ENCODE results near the gene KLHL35.
A peak's percentile ranks its signal among the peaks of the same experiment; 100 is the strongest.

KLHL35 gene

GRCh38 chr11:75440960-75441803 lies 8.2 kb upstream of the KLHL35 start:
- DNase-seq = no peak

GRCh38 chr11:75439495-75440120 lies 6.6 kb upstream of the KLHL35 start:
- DNase-seq = no peak

GRCh38 chr11:75439026-75439425 lies 6.0 kb upstream of the KLHL35 start:
- DNase-seq = no peak

DNA sequence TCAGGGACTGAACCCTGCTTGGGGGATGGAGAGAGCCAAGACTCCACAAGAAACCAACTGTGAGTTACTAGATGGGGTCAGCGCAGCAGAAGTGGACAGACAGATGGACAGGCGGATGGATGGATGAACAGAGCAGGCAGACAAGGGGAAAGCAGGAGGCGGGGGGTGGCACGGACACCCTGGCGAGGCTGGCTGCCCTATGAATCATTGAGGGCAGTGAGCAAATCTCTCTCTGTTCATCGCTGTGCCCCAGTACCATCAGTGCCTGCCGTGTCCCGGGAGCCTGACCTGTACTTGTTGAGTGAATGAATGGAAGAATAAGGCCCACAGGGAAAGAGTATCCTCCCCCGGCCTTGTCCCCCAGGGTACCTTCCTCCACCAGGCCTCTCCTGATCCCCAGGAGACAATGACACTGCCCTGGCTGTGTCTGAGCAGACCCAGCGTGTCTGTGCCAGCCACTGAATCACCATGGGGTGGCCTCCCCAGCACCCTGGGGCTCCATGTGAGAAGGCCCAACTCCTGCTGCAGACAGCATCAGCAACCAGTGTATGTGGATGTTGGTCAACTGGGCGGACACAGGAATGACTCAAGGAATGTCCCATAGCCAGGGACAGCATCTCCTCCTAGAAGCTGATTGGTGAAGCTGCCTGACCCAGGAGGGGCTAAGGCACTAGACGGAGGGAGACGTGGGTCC lies 5.1 kb upstream of the KLHL35 start:
- no peak for DNase-seq

- DNase-seq = no peak
Observed at GRCh38 chr11:75436806-75437205, 3.8 kb upstream of the KLHL35 start.

- DNase-seq = peak; percentile 61
Observed at GRCh38 chr11:75435571-75435925, 2.5 kb upstream of the KLHL35 start.

GRCh38 chr11:75434886-75435570 lies 2.0 kb upstream of the KLHL35 start:
- DNase-seq = no peak

DNA sequence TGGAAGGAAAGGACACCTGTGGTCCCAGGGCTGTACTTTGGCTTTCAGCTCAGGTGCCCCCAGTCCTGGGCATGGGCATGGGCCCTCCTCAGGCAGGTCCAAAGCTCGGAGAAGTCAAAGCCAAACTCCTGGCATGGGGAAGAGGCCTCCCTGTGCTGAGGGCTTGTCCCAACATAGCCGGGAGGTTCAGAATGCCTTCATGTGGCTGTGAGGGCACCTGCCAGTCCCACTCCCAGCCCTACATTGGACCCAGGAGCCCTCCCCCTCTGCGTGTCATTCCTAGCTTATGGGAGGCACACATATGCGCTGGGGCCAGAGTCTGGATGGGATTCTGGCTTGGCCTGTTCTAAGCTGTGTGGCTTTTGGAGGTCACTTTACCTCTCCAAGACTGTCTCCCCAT lies 1.0 kb upstream of the KLHL35 start:
- DNase-seq = no peak

GRCh38 chr11:75433443-75433842 lies 440 bp upstream of the KLHL35 start:
- no peak for DNase-seq

GRCh38 chr11:75431533-75432525 lies 1.2 kb downstream of the KLHL35 start:
- DNase-seq = no peak

GRCh38 chr11:75430714-75431532 lies 2.1 kb downstream of the KLHL35 start:
- DNase-seq = peak; percentile 58

DNA sequence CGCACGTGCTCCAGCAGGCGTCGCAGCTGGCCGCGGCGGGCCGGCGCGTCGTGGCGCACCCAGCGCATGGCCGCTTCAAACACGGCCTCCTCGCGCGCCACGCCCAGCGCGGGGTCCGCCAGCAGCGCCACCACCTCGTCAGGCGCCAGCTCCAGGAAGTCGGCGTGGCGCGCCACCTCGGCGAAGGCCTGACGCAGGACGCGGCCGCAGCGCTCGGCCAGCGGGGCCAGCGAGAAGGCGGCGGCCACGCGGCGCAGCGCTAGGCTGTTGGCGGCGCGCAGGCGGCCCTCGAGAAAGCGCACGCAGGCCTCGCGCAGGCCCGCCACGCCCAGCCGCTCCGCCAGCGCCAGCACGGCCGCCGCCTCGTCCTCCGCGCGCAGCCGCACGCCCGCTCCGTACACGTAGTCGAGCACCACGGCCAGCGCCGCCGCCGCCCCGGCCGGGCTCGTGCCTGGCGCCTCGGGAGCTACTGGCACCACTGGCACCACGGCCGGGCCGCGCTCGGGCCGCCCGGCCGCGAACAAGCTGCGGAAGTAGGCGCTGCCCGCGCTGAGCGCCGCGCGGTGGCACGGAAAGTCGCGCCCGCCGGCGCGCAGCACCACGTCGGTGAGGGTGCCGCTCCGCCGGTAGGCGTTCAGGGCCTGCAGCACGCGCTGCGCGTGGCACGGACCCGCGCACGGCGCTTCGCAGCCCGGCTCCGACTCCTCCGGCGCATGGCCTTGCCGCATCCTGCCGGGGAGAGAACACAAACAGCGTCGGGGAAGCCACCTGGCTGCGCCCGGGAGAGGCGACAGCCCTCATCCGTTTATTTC lies 2.9 kb downstream of the KLHL35 start:
- DNase-seq = no peak

GRCh38 chr11:75429641-75429901 lies 3.4 kb downstream of the KLHL35 start:
- DNase-seq = no peak

DNA sequence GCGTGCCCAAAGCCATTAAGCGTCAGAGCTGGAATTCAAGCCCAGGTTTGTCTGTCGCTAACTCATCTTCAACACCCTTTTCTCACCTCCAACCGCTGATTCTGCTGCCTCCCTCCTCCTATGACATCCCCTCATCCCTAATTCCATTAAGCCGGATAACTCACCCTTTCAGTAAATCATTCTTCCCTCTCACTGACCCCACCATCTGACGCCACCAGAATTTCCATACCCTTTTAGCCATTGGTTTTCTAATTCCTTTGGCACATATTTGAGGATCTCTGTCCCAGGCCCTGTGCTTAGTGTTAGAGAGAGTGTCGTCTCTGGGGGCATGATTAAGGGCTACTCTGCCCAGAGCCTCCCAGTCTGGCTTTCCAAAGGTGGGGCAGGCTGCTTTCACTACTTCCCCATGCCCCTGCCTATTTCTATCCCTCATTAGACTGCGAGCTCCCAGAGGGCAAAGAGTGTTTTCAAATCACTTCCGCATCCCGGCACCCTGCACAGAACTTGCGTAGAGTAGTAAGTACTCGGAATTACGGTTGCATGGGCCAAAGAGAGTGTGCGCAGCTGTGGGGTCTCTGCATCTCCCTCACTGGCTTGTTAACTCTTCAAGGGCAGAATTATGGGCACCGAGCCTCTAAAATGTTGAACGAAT lies 3.9 kb downstream of the KLHL35 start:
- no peak for DNase-seq

DNA sequence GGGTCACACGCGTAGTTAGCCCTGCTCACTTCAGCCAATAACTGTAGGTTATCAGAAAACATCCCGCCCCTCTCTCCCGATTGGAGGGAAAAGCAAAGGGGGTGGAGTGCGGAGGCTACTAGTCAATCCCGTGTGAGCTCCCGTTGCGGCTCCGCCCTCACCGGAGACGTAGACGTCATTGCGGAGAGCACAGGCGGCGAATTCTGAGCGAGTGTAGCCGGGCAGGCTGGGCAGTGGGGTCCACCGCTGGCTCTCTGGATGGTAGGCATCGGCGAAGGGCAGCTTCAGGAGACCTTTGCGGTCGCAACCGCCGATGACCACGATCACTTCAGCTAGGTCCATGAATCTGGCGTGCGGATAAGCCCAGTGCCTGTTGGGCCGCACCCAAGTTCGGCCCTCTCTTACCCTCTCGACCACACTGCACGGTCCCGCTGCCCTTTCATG lies 4.7 kb downstream of the KLHL35 start:
- DNase-seq = peak; percentile 35

- DNase-seq = no peak
Observed at GRCh38 chr11:75427181-75427580, 5.8 kb downstream of the KLHL35 start.

GRCh38 chr11:75426720-75427086 lies 6.3 kb downstream of the KLHL35 start:
- no peak for DNase-seq

GRCh38 chr11:75425422-75425821 lies 7.6 kb downstream of the KLHL35 start:
- no peak for DNase-seq

GRCh38 chr11:75424396-75424795 lies 8.6 kb downstream of the KLHL35 start:
- DNase-seq = no peak

DNA sequence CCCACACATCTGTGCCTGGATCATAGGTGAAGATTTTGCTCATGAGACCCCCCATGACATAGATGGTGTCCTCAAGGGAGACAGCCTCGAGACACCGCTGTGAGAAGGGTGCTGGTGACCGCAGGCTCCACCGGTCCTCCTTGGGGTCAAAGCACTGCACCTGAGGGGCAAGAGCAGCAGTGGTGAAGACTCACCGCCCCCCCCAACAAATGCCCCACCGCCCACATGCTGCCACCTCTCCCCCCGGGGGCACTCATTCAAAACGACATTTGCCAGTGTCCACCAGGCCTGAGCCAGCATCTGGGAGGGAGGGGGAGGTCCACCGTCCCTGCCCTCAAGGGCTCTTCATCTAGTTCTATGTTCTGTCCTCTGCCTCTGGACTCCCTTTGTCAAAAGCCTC lies 9.3 kb downstream of the KLHL35 start:
- DNase-seq = no peak
